22Rv1 (cell line): ENCODE data around the gene ESR1.
"Not testable (repeated sequence)": the region's sequence is repeated elsewhere in the genome, so short reads cannot be mapped to it uniquely, and the experiment has no call there.

Experiments
- H3K27ac ChIP-seq: fragments of 450-650 bp; 2 replicates; pipeline ENCODE4 v1.5.1; 2017
- CTCF ChIP-seq: fragments of 450-650 bp; IDR thresholded peaks from 2 replicates; pipeline ENCODE4 v1.5.1; 2017; ENCODE audit warnings: mild to moderate bottlenecking
- ZFX ChIP-seq: fragments of 450-650 bp; IDR thresholded peaks from 2 replicates; pipeline ENCODE4 v1.6.1; 2017; ENCODE audit warnings: antibody characterized with exemption, borderline replicate concordance

ESR1 gene

GRCh38 chr6:152012227-152012626 is 204.7 kb downstream of the ESR1 start:
- H3K27ac ChIP-seq: no peak overlapping the region
- TF ChIP-seq CTCF: no peak
- TF ChIP-seq ZFX: no peak

- TF ChIP-seq CTCF: no peak
- no peak for TF ChIP-seq ZFX
- H3K27ac ChIP-seq: no peak overlapping the region
These were observed 211.4 kb downstream of the ESR1 start for GRCh38 chr6:152018876-152019275.

GRCh38 chr6:152022303-152022702 is 214.8 kb downstream of the ESR1 start:
- no peak for TF ChIP-seq ZFX
- no peak for TF ChIP-seq CTCF
- H3K27ac ChIP-seq: no peak overlapping the region

GRCh38 chr6:152023613-152024012 is 216.1 kb downstream of the ESR1 start:
- TF ChIP-seq CTCF: no peak
- no peak for TF ChIP-seq ZFX
- H3K27ac ChIP-seq: no peak overlapping the region

- TF ChIP-seq CTCF (no peak), ZFX (no peak)
These were observed 218.8 kb downstream of the ESR1 start for GRCh38 chr6:152026291-152026690.

GRCh38 chr6:152026744-152027143 is 219.3 kb downstream of the ESR1 start:
- not testable (repeated sequence) for H3K27ac ChIP-seq

More at GRCh38 chr6:152026291-152026690, 218.8 kb downstream of the ESR1 start:
- H3K27ac ChIP-seq: no peak overlapping the region

- H3K27ac ChIP-seq: not testable (repeated sequence)
These were observed 226.3 kb downstream of the ESR1 start for GRCh38 chr6:152033765-152034164.

- no peak for TF ChIP-seq ZFX
- no peak for TF ChIP-seq CTCF
- no peak overlapping the region for H3K27ac ChIP-seq
These were observed 227.1 kb downstream of the ESR1 start for GRCh38 chr6:152034631-152035030.
